H1 (cell line): ENCODE data around the gene NFASC. TPM values are rescaled to one million over a fixed set of nuclear protein-coding genes. Genes with fewer than 3 reads are reported as not detected.

ENCODE experiments used
- CTCF ChIA-PET: fragments of 300-600 bp; sonication (Branson Sonifier 250); formaldehyde crosslinking; loops from one replicate; lab custom pipeline; 2021; ENCODE audit not compliant: partially characterized antibody; lab: Charles Lee
- POLR2A ChIA-PET: fragments of 300-600 bp; sonication (Branson Sonifier 250); formaldehyde crosslinking; loops from one replicate; lab custom pipeline; 2021; ENCODE audit warnings: inconsistent platforms; ENCODE audit not compliant: partially characterized antibody; lab: Charles Lee
- DNase-seq, 2 experiments: peaks; one replicate each; pipeline versions ENCODE4 v3.0.0 to v3.0.0-alpha.2; 2010 to 2022; ENCODE audit warnings: low spot score in 2 of 2, low read depth in 1 of 2, mixed read lengths in 1 of 2
- FAIRE-seq: peaks from 2 replicates; lab custom pipeline; 2011; peaks lifted over from hg19 to GRCh38; lab: Jason Lieb, UNC
- H2AFZ ChIP-seq: 2 replicates; pipeline ENCODE4 v1.8.1; 2012; ENCODE audit warnings: low read length, inconsistent platforms
- H2AK5ac ChIP-seq: 2 replicates; pipeline ENCODE4 v1.6.1; 2013; ENCODE audit warnings: low read depth, low read length
- H2BK120ac ChIP-seq: replicated peaks from 2 replicates; pipeline ENCODE3; 2013; ENCODE audit warnings: low read depth, low read length, inconsistent platforms
- H2BK12ac ChIP-seq: 2 replicates; pipeline ENCODE4 v1.6.1; 2013; ENCODE audit warnings: low read depth, low read length
- H2BK15ac ChIP-seq: 2 replicates; pipeline ENCODE4 v1.6.1; 2013; ENCODE audit warnings: low read length
- H2BK20ac ChIP-seq: 2 replicates; pipeline ENCODE4 v1.6.1; 2013; ENCODE audit warnings: low read length
- H2BK5ac ChIP-seq: 2 replicates; pipeline ENCODE4 v1.6.1; 2013; ENCODE audit warnings: low read depth, low read length
- H3K14ac ChIP-seq: 2 replicates; pipeline ENCODE4 v1.6.1; 2013; ENCODE audit warnings: inconsistent platforms; ENCODE audit not compliant: insufficient read length
- H3K18ac ChIP-seq: 2 replicates; pipeline ENCODE4 v1.6.1; 2013; ENCODE audit warnings: low read length; ENCODE audit errors: extremely low read depth
- H3K23ac ChIP-seq: 2 replicates; pipeline ENCODE4 v1.6.1; 2013; ENCODE audit warnings: inconsistent platforms; ENCODE audit not compliant: insufficient read length
- H3K23me2 ChIP-seq: 2 replicates; pipeline ENCODE4 v1.6.1; 2013; ENCODE audit warnings: low read depth, low read length
- H3K27ac ChIP-seq: 2 replicates; pipeline ENCODE4 v1.6.1; 2011; ENCODE audit warnings: low read depth, low read length, inconsistent platforms
- H3K27me3 ChIP-seq, 4 experiments: replicated peaks in 1 of 4; 1 replicate in 1 of 4; 2 replicates in 3 of 4; pipeline versions ENCODE4 v1.6.1 to v1.8.1; 2011 to 2013; ENCODE audit warnings: low read length in 3 of 4, mild to moderate bottlenecking in 3 of 4, inconsistent platforms in 2 of 4, mixed read lengths in 2 of 4, moderate library complexity in 1 of 4; ENCODE audit not compliant: control insufficient read depth in 3 of 4, insufficient read depth in 3 of 4; ENCODE audit errors: extremely low read depth in 1 of 4
- H3K36me3 ChIP-seq, 4 experiments: 2 replicates each; pipeline versions ENCODE4 v1.6.1 to v1.8.1; 2011 to 2013; ENCODE audit warnings: mild to moderate bottlenecking in 4 of 4, low read length in 3 of 4, moderate library complexity in 2 of 4, control low read depth in 1 of 4, inconsistent platforms in 1 of 4; ENCODE audit not compliant: insufficient read depth in 4 of 4, control insufficient read depth in 2 of 4
- H3K4ac ChIP-seq: replicated peaks from 2 replicates; pipeline ENCODE3; 2013; ENCODE audit warnings: low read length, low read depth, mixed read lengths, inconsistent platforms; ENCODE audit not compliant: insufficient read length
- H3K4me1 ChIP-seq, 4 experiments: replicated peaks in 1 of 4; 1 replicate in 1 of 4; 2 replicates in 3 of 4; pipeline versions ENCODE4 v1.6.1 to v1.8.1; 2011 to 2013; ENCODE audit warnings: low read length in 3 of 4, inconsistent platforms in 2 of 4, mixed read lengths in 1 of 4; ENCODE audit not compliant: insufficient read depth in 4 of 4, control insufficient read depth in 3 of 4
- H3K4me2 ChIP-seq, 2 experiments: 2 replicates each; pipeline versions ENCODE4 v1.6.1 to v1.8.1; 2011 to 2013; ENCODE audit warnings: low read depth in 2 of 2, low read length in 2 of 2, control low read depth in 1 of 2, inconsistent platforms in 1 of 2, mild to moderate bottlenecking in 1 of 2; ENCODE audit not compliant: insufficient read depth in 1 of 2
- H3K4me3 ChIP-seq, 4 experiments: fragments of 200-600, 300-600 bp in 1 of 4; sonication (generic), shearing (Covaris generic), sonication (Bioruptor Twin) in 1 of 4; 2 replicates each; pipeline versions ENCODE4 v1.5.1 to v1.8.1; 2011 to 2016; ENCODE audit warnings: low read length in 4 of 4, low read depth in 3 of 4, control low read depth in 2 of 4, inconsistent platforms in 2 of 4, mild to moderate bottlenecking in 2 of 4, mixed read lengths in 1 of 4, moderate library complexity in 1 of 4; ENCODE audit not compliant: insufficient read depth in 2 of 4; ENCODE audit errors: extremely low read depth in 1 of 4
- H3K56ac ChIP-seq: replicated peaks from 2 replicates; pipeline ENCODE3; 2013; ENCODE audit warnings: low read depth, mild to moderate bottlenecking, mixed read lengths, low read length, inconsistent platforms; ENCODE audit not compliant: insufficient read length
- H3K79me1 ChIP-seq: 2 replicates; pipeline ENCODE4 v1.6.1; 2013; ENCODE audit warnings: low read depth, low read length, control low read depth
- H3K79me2 ChIP-seq, 2 experiments: 2 replicates each; pipeline versions ENCODE4 v1.6.1 to v1.8.1; 2012 to 2013; ENCODE audit warnings: low read length in 2 of 2, mild to moderate bottlenecking in 2 of 2, inconsistent platforms in 1 of 2; ENCODE audit not compliant: insufficient read depth in 2 of 2, control insufficient read depth in 1 of 2
- H3K9ac ChIP-seq, 4 experiments: replicated peaks in 1 of 4; 1 replicate in 1 of 4; 2 replicates in 3 of 4; pipeline versions ENCODE4 v1.6.1 to v1.8.1; 2011 to 2013; ENCODE audit warnings: low read depth in 3 of 4, low read length in 3 of 4, control low read depth in 2 of 4, mild to moderate bottlenecking in 2 of 4, moderate library complexity in 2 of 4, inconsistent platforms in 1 of 4; ENCODE audit errors: extremely low read depth in 1 of 4
- H3K9me3 ChIP-seq, 2 experiments: 2 replicates each; pipeline versions ENCODE4 v1.6.1 to v1.8.1; 2012 to 2013; ENCODE audit warnings: mild to moderate bottlenecking in 2 of 2, moderate library complexity in 2 of 2, control low read depth in 1 of 2, inconsistent platforms in 1 of 2, low read depth in 1 of 2, low read length in 1 of 2, mixed read lengths in 1 of 2; ENCODE audit not compliant: insufficient read depth in 2 of 2
- H4K20me1 ChIP-seq, 2 experiments: replicated peaks in 1 of 2; 2 replicates each; pipeline versions ENCODE3 to v1.8.1; 2011 to 2013; ENCODE audit warnings: inconsistent platforms in 2 of 2, low read length in 2 of 2, mild to moderate bottlenecking in 1 of 2; ENCODE audit not compliant: insufficient read depth in 2 of 2, control insufficient read depth in 1 of 2
- H4K5ac ChIP-seq: 2 replicates; pipeline ENCODE4 v1.6.1; 2013; ENCODE audit warnings: low read length, low read depth, mixed read lengths, inconsistent platforms; ENCODE audit not compliant: insufficient read length
- H4K8ac ChIP-seq: 2 replicates; pipeline ENCODE4 v1.8.0; 2013; ENCODE audit warnings: mild to moderate bottlenecking, moderate library complexity, low read length, inconsistent platforms; ENCODE audit not compliant: insufficient read depth; ENCODE audit errors: extremely low read depth
- H4K91ac ChIP-seq: replicated peaks from 2 replicates; pipeline ENCODE3; 2013; ENCODE audit warnings: low read length, mixed read lengths, inconsistent platforms; ENCODE audit not compliant: insufficient read length
- CREB1 ChIP-seq: IDR thresholded peaks from 2 replicates; pipeline ENCODE4 v1.6.1; 2012; ENCODE audit warnings: inconsistent platforms
- POLR2AphosphoS5 ChIP-seq: IDR thresholded peaks from 2 replicates; pipeline ENCODE4 v1.6.1; 2011; ENCODE audit warnings: low read depth, low read length
- RBBP5 ChIP-seq: IDR thresholded peaks from 2 replicates; pipeline ENCODE4 v1.7.1; 2012; ENCODE audit warnings: low read depth, mild to moderate bottlenecking, inconsistent platforms, low read length, moderate library complexity, borderline replicate concordance
- WGBS, 2 experiments: shearing (Covaris generic) in 1 of 2; methylation state at CpG; one replicate each; pipeline versions ENCODE4 v1.1.6 to v1.1.7; 2013 to 2015; ENCODE audit warnings: low lambda C conversion rate in 2 of 2, mixed read lengths in 2 of 2, inconsistent platforms in 1 of 2, low coverage in 1 of 2, missing lambda C conversion rate in 1 of 2; ENCODE audit not compliant: insufficient replicate concordance in 2 of 2, insufficient coverage in 1 of 2, insufficient read length in 1 of 2; ENCODE audit errors: extremely low coverage in 1 of 2, missing lambda C conversion rate in 1 of 2; 5-methylcytosine and 5-hydroxymethylcytosine counted together
- polyA plus RNA-seq, 7 experiments: library from polyadenylated mRNA; depleted of rRNA in 3 of 7; stranded (reverse) in 5 of 7; unstranded in 2 of 7; fragments of >200 nt in 5 of 7; fragments of 200-250 nt in 2 of 7; gene quantifications; 1 replicate in 5 of 7; 2 replicates in 1 of 7; 4 replicates in 1 of 7; pipeline versions ENCODE4 v1.2.1 to v1.2.3, GENCODE V29; 2011 to 2013; ENCODE audit warnings: missing spikeins in 2 of 7, mixed read lengths in 2 of 7
- total RNA-seq: library from RNA; stranded (reverse); fragmentation: NEBNext Ultra II Directional; extraction: Animal tissue kit (Norgen Biotek cat#: 25700); gene quantifications from 2 replicates; pipeline ENCODE4 v1.2.1, GENCODE V29; 2021

Gene NFASC
- total and polyA plus RNA-seq, 2 of the 8 experiments (the other 6 are each of a cell fraction or from before 2014, with no cell fraction given): 5.0 to 15.2 TPM

GRCh38 chr1:205056188-205056611, 185.5 kb downstream of the NFASC start:
- H3K14ac ChIP-seq: no peak overlapping the region
- H2BK15ac ChIP-seq: no peak overlapping the region
- no peak overlapping the region for H2AFZ ChIP-seq
- ChIA-PET POLR2A (no interaction called here), CTCF (interaction anchor here (0.5 to 38.9 kb wide), 12 partner anchors 10 to 279 kb away, joined by 3 to 1336 read pairs (median 4); no protein-coding TSS in a partner anchor)
- no peak overlapping the region for H4K5ac ChIP-seq
- no peak overlapping the region for H3K9ac ChIP-seq
- H3K79me1 ChIP-seq: no peaks in the 10 kb centered on the region
- H3K79me2 ChIP-seq: no peaks in the 10 kb centered on the region
- no peak overlapping the region for H2BK5ac ChIP-seq
- no peak overlapping the region for H2BK120ac ChIP-seq
- H2AK5ac ChIP-seq: no peak overlapping the region
- H3K9me3 ChIP-seq: no peaks in the 10 kb centered on the region
- H3K27ac ChIP-seq: no peak overlapping the region
- no peak overlapping the region for H3K4ac ChIP-seq
- H3K56ac ChIP-seq: no peak overlapping the region
- H3K18ac ChIP-seq: no peak overlapping the region
- FAIRE-seq (no peak), DNase-seq (no peak)
- H3K4me1 ChIP-seq: no peaks in the 10 kb centered on the region; a peak in 2 of 7 replicates
- no peak overlapping the region for H2BK12ac ChIP-seq
- H4K91ac ChIP-seq: no peak overlapping the region
- no peak overlapping the region for H3K4me2 ChIP-seq
- H3K23ac ChIP-seq: no peak overlapping the region
- H4K8ac ChIP-seq: peak overlapping the region; percentile 31; the same call in 1 of the 2 replicates
- H4K20me1 ChIP-seq: peaks cover 0 to 1% of the 10 kb centered on the region in 2 experiments
- no peaks in the 10 kb centered on the region for H3K36me3 ChIP-seq
- 94% methylated on average over 13 of the region's 13 CpGs; no CpG with 5 or more reads in 1 of the 2 experiments for WGBS, 2 experiments
- no peak overlapping the region for H2BK20ac ChIP-seq
- H3K27me3 ChIP-seq: no peaks in the 10 kb centered on the region
- no peaks in the 10 kb centered on the region for H3K23me2 ChIP-seq
- H3K4me3 ChIP-seq: no peak overlapping the region
- TF ChIP-seq RBBP5 (no peak), CREB1 (no peak), POLR2AphosphoS5 (no peak)
